K562 (cell line): ENCODE results near the gene KIF3B. TPM values are rescaled to one million over a fixed set of nuclear protein-coding genes. Genes with fewer than 3 reads are reported as not detected.

Experiments used
- ADNP ChIP-seq: fragments of 200-800 bp; sonication (Bioruptor generic); IDR thresholded peaks from 2 replicates; pipeline ENCODE4 v1.6.1; 2016; ENCODE audit warnings: missing genetic modification characterization, missing compliant biosample characterization
- CBX5 ChIP-seq: IDR thresholded peaks from 2 replicates; pipeline ENCODE4 v1.6.1; 2014; ENCODE audit warnings: low read depth, borderline replicate concordance
- CEBPG ChIP-seq, 3 experiments: fragments of 200-800 bp in 1 of 3; sonication (Bioruptor generic) in 1 of 3; sonication (generic) in 1 of 3; formaldehyde crosslinking in 1 of 3; IDR thresholded peaks in 2 of 3; conservative IDR thresholded peaks in 1 of 3; 2 replicates each; pipeline versions ENCODE4 v1.6.1 to v1.8.0; 2016 to 2022; ENCODE audit warnings: missing compliant biosample characterization in 2 of 3, missing genetic modification characterization in 2 of 3, mild to moderate bottlenecking in 1 of 3, missing genetic modification reagents in 1 of 3
- EGR1 ChIP-seq: fragments of 450-650 bp; conservative IDR thresholded peaks from 2 replicates; pipeline ENCODE4 v1.6.1; 2017; ENCODE audit warnings: mild to moderate bottlenecking
- FOXA1 ChIP-seq: fragments of 450-650 bp; IDR thresholded peaks from 2 replicates; pipeline ENCODE4 v1.6.1; 2016; ENCODE audit warnings: mild to moderate bottlenecking, borderline replicate concordance
- GTF2F1 ChIP-seq: IDR thresholded peaks from 2 replicates; pipeline ENCODE4 v1.6.1; 2011; ENCODE audit warnings: low read depth, low read length, improper control_type of control experiment
- HNRNPK ChIP-seq: fragments of 200-400 bp; formaldehyde crosslinking; IDR thresholded peaks from one replicate; pipeline ENCODE4 v1.6.1; 2018; ENCODE audit warnings: mild to moderate bottlenecking, low read depth, low read length; ENCODE audit not compliant: poor library complexity, severe bottlenecking
- IRF2 ChIP-seq: sonication (generic); formaldehyde crosslinking; IDR thresholded peaks from 2 replicates; pipeline ENCODE4 v1.8.1; 2022; ENCODE audit warnings: mild to moderate bottlenecking, missing genetic modification reagents
- MAFG ChIP-seq: fragments of 450-650 bp; conservative IDR thresholded peaks from 2 replicates; pipeline ENCODE4 v1.6.1; 2016; ENCODE audit warnings: missing genetic modification characterization, missing compliant biosample characterization
- NCOA1 ChIP-seq: fragments of 450-650 bp; IDR thresholded peaks from 2 replicates; pipeline ENCODE4 v1.6.1; 2016; ENCODE audit warnings: low read depth
- NFRKB ChIP-seq: fragments of 450-650 bp; IDR thresholded peaks from 2 replicates; pipeline ENCODE4 v1.6.1; 2016; ENCODE audit warnings: low read depth
- POLR2AphosphoS5 ChIP-seq: IDR thresholded peaks from 2 replicates; pipeline ENCODE4 v1.6.1; 2011; ENCODE audit warnings: mild to moderate bottlenecking, low read depth, low read length, moderate library complexity; ENCODE audit not compliant: control insufficient read depth, insufficient read depth
- SMAD1 ChIP-seq: fragments of 150-350 bp; IDR thresholded peaks from 2 replicates; pipeline ENCODE4 v1.6.1; 2014; ENCODE audit warnings: low read length, low read depth; ENCODE audit not compliant: partially characterized antibody
- TARDBP ChIP-seq: fragments of 450-650 bp; IDR thresholded peaks from 2 replicates; pipeline ENCODE4 v1.6.1; 2016
- TOE1 ChIP-seq, 2 experiments: fragments of 450-650 bp in 1 of 2; sonication (generic) in 1 of 2; formaldehyde crosslinking in 1 of 2; IDR thresholded peaks; 2 replicates each; pipeline versions ENCODE4 v1.7.1 to v1.8.0; 2016 to 2022; ENCODE audit warnings: borderline replicate concordance in 2 of 2, mild to moderate bottlenecking in 2 of 2, antibody characterized with exemption in 1 of 2, inconsistent platforms in 1 of 2, low read depth in 1 of 2, missing genetic modification reagents in 1 of 2, moderate library complexity in 1 of 2
- XRCC4 ChIP-seq: IDR thresholded peaks from one replicate; pipeline ENCODE4 v1.6.1; 2011; ENCODE audit not compliant: insufficient read depth, insufficient read length; ENCODE audit errors: extremely low read depth
- ZSCAN32 ChIP-seq: fragments of 450-650 bp; formaldehyde crosslinking; IDR thresholded peaks from 2 replicates; pipeline ENCODE4 v1.4.0; 2020; ENCODE audit warnings: mild to moderate bottlenecking, moderate library complexity
- polyA plus RNA-seq, 8 experiments: library from polyadenylated mRNA; depleted of rRNA in 4 of 8; stranded (reverse) in 5 of 8; unstranded in 3 of 8; fragments of >200 nt; fragmentation: Nextera tagmentation in 2 of 8; fragmentation: Illumina TruSeq in 1 of 8; extraction: Ambion mirVana in 2 of 8; extraction: Trizol in 1 of 8; gene quantifications; 2 replicates each; pipeline versions ENCODE4 v1.2.1 to v1.2.3, GENCODE V29; 2011 to 2014; ENCODE audit warnings: inconsistent platforms in 1 of 8, missing spikeins in 1 of 8
- total RNA-seq, 7 experiments: library from RNA; depleted of rRNA in 6 of 7; stranded (reverse); fragments of >200 nt in 6 of 7; fragmentation: Illumina TruSeq in 2 of 7; extraction: Trizol in 2 of 7; gene quantifications; 2 replicates each; pipeline versions ENCODE4 v1.2.1 to v1.2.3, GENCODE V29; 2011 to 2021; ENCODE audit warnings: low replicate concordance in 1 of 7
- TF ChIP-seq, protein P1 (sequence below): sonication (generic); formaldehyde crosslinking; IDR thresholded peaks from 2 replicates; pipeline ENCODE4 v1.8.1; 2023; ENCODE audit warnings: mild to moderate bottlenecking, missing genetic modification reagents, moderate library complexity
- TF ChIP-seq, protein P2 (sequence below): fragments of 250-450 bp; sonication (Bioruptor Pico); IDR thresholded peaks from 2 replicates; pipeline ENCODE4 v1.8.0; 2022; ENCODE audit warnings: moderate library complexity, mild to moderate bottlenecking, inconsistent platforms
- TF ChIP-seq, protein P3 (sequence below): IDR thresholded peaks from 2 replicates; pipeline ENCODE4 v1.6.1; 2011; ENCODE audit warnings: borderline replicate concordance, low read depth, mild to moderate bottlenecking, moderate library complexity, low read length; ENCODE audit not compliant: insufficient read depth, poor library complexity, severe bottlenecking
- TF ChIP-seq, protein P4 (sequence below): fragments of 450-650 bp; IDR thresholded peaks from 2 replicates; pipeline ENCODE4 v1.6.1; 2017; ENCODE audit warnings: mild to moderate bottlenecking, moderate library complexity

Gene KIF3B
- total and polyA plus RNA-seq, 9 of the 15 experiments (the other 6 are each of a cell fraction or from before 2014, with no cell fraction given) = 2.9 to 12.3 (median 8.6) TPM

DNA sequence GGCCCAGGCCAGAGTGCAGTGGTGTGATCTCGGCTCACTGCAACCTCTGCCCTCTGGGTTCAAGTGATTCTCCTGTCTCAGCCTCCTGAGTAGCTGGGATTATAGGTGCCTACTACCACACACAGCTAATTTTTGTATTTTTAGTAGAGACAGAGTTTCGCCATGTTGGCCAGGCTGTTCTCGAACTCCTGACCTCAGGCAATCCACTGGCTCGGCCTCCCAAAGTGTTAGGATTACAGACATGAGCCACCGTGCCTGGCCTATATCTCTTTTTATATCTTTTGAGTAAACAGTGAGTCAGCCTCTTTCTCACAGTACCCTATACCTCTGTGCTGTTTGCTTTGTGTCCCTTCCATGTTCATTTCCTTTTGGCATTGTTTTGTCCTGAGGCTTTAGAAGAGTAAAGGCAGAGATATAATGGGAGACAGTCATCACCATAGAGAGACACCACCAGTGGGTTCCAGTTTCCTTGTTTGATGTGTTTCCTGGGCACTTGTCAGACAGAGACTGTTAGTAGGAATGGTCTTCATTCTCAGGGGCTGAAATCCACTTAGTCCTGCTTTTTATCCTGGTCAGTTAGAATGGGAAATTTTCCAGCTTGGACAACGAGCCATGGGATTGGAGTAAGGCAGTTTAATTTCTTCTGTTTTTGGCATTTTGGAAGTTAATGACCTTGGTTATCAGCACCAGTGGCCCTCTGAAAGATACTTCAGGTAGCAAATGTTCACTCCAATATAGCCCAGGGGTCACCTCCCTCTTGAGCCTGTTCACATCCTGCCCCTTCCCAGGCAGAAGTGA lies 48.5 kb downstream of the KIF3B start (continued):
- peak; percentile 98 for TF ChIP-seq ADNP (tag)
- TF ChIP-seq CEBPG (CRISPR knock-in tag; IDR thresholded peaks at IDR 0.05) = no peak
- no peak; a peak in 1 of 4 replicates for TF ChIP-seq CEBPG (tag; conservative IDR thresholded peaks at IDR 0.05 in 1 of 2, IDR thresholded peaks at IDR 0.05 in 1 of 2)
- peak; percentile 82 for TF ChIP-seq FOXA1
- TF ChIP-seq, protein P1, sequence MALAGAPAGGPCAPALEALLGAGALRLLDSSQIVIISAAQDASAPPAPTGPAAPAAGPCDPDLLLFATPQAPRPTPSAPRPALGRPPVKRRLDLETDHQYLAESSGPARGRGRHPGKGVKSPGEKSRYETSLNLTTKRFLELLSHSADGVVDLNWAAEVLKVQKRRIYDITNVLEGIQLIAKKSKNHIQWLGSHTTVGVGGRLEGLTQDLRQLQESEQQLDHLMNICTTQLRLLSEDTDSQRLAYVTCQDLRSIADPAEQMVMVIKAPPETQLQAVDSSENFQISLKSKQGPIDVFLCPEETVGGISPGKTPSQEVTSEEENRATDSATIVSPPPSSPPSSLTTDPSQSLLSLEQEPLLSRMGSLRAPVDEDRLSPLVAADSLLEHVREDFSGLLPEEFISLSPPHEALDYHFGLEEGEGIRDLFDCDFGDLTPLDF (CRISPR knock-in tag) = no peak
- no peak for TF ChIP-seq TOE1 (IDR thresholded peaks at IDR 0.05; ENCODE audit: borderline replicate concordance)
- TF ChIP-seq TOE1 (CRISPR knock-in tag; IDR thresholded peaks at IDR 0.05; ENCODE audit: borderline replicate concordance, low read depth) = no peak
- TF ChIP-seq, protein P2, sequence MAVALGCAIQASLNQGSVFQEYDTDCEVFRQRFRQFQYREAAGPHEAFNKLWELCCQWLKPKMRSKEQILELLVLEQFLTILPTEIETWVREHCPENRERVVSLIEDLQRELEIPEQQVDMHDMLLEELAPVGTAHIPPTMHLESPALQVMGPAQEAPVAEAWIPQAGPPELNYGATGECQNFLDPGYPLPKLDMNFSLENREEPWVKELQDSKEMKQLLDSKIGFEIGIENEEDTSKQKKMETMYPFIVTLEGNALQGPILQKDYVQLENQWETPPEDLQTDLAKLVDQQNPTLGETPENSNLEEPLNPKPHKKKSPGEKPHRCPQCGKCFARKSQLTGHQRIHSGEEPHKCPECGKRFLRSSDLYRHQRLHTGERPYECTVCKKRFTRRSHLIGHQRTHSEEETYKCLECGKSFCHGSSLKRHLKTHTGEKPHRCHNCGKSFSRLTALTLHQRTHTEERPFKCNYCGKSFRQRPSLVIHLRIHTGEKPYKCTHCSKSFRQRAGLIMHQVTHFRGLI (CRISPR knock-in tag) = no peak
- no peak for TF ChIP-seq POLR2AphosphoS5
- TF ChIP-seq IRF2 = no peak
- TF ChIP-seq ZSCAN32 (CRISPR knock-in tag) = no peak
- TF ChIP-seq EGR1 = no peak
- no peak for TF ChIP-seq NFRKB
- no peak for TF ChIP-seq GTF2F1
- TF ChIP-seq, protein P3, sequence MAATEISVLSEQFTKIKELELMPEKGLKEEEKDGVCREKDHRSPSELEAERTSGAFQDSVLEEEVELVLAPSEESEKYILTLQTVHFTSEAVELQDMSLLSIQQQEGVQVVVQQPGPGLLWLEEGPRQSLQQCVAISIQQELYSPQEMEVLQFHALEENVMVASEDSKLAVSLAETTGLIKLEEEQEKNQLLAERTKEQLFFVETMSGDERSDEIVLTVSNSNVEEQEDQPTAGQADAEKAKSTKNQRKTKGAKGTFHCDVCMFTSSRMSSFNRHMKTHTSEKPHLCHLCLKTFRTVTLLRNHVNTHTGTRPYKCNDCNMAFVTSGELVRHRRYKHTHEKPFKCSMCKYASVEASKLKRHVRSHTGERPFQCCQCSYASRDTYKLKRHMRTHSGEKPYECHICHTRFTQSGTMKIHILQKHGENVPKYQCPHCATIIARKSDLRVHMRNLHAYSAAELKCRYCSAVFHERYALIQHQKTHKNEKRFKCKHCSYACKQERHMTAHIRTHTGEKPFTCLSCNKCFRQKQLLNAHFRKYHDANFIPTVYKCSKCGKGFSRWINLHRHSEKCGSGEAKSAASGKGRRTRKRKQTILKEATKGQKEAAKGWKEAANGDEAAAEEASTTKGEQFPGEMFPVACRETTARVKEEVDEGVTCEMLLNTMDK = no peak
- no peak for TF ChIP-seq SMAD1
- TF ChIP-seq XRCC4 = no peak
- peak; percentile 70 for TF ChIP-seq MAFG (tag)
- no peak for TF ChIP-seq CBX5
- no peak for TF ChIP-seq HNRNPK
- TF ChIP-seq TARDBP = no peak
- TF ChIP-seq NCOA1 = no peak
- TF ChIP-seq, protein P4, sequence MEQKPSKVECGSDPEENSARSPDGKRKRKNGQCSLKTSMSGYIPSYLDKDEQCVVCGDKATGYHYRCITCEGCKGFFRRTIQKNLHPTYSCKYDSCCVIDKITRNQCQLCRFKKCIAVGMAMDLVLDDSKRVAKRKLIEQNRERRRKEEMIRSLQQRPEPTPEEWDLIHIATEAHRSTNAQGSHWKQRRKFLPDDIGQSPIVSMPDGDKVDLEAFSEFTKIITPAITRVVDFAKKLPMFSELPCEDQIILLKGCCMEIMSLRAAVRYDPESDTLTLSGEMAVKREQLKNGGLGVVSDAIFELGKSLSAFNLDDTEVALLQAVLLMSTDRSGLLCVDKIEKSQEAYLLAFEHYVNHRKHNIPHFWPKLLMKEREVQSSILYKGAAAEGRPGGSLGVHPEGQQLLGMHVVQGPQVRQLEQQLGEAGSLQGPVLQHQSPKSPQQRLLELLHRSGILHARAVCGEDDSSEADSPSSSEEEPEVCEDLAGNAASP = no peak
